ENCODE results near the gene JMY. TPM values are rescaled to one million over a fixed set of nuclear protein-coding genes. Genes with fewer than 3 reads are reported as not detected.

Gene JMY
- total RNA-seq, 1 donor, result 30.8 TPM

GRCh38 chr5:79318935-79319614, 83.1 kb downstream of the JMY start:
- TF ChIP-seq, protein P1, sequence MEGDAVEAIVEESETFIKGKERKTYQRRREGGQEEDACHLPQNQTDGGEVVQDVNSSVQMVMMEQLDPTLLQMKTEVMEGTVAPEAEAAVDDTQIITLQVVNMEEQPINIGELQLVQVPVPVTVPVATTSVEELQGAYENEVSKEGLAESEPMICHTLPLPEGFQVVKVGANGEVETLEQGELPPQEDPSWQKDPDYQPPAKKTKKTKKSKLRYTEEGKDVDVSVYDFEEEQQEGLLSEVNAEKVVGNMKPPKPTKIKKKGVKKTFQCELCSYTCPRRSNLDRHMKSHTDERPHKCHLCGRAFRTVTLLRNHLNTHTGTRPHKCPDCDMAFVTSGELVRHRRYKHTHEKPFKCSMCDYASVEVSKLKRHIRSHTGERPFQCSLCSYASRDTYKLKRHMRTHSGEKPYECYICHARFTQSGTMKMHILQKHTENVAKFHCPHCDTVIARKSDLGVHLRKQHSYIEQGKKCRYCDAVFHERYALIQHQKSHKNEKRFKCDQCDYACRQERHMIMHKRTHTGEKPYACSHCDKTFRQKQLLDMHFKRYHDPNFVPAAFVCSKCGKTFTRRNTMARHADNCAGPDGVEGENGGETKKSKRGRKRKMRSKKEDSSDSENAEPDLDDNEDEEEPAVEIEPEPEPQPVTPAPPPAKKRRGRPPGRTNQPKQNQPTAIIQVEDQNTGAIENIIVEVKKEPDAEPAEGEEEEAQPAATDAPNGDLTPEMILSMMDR (IDR thresholded peaks at IDR 0.05; ENCODE audit: extremely low read depth, low read depth, low read length), result no peak
- H3K4me1 ChIP-seq (ENCODE audit: insufficient read depth, low read length), result peaks cover 7% of the 10 kb centered on the region
- H3K4me2 ChIP-seq (ENCODE audit: insufficient read depth, low read length), result no peak overlapping the region
- no peaks in the 10 kb centered on the region for H3K27me3 ChIP-seq (ENCODE audit: insufficient read depth, low read length)
- H3K4me3 ChIP-seq (ENCODE audit: insufficient read depth, low read length), result no peak overlapping the region
- peaks cover 2% of the 10 kb centered on the region for H3K36me3 ChIP-seq (ENCODE audit: insufficient read depth, low read length)
- H3K9me3 ChIP-seq (ENCODE audit: low read depth, low read length), result no peaks in the 10 kb centered on the region
- H4K20me1 ChIP-seq (ENCODE audit: insufficient read depth, low read length), result no peaks in the 10 kb centered on the region
- H2AFZ ChIP-seq (ENCODE audit: low read length), result peak overlapping the region; percentile 13
- no peak overlapping the region for H3K27ac ChIP-seq (ENCODE audit: low read depth, low read length)
- peak; percentile 71 for DNase-seq (ENCODE audit: insufficient read length, low spot score, missing footprints)
- no peaks in the 10 kb centered on the region for H3K79me2 ChIP-seq (ENCODE audit: insufficient read depth, low read length)

DNA sequence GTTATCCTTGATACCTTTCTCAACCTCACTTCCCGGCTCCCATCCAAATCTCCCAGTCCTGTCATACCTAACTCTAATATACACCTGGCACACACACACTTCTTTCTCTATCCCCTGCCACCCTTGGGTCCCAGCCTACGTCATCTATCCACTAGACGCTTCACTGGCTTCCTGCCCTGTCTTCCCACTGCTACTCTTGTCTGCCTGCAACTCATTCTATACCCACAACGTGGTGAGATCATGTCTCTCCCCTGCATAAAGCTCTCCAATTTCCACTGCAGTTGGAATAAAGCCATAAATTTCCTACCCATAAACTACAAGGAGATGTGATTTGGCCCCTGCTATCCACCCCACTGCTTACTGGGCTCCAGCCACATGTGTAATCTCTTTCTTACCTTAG, 93.5 kb downstream of the JMY start:
- Histone ChIP-seq H3K4me3 (ENCODE audit: insufficient read depth, low read length) (no peak overlapping the region), H3K79me2 (ENCODE audit: insufficient read depth, low read length) (no peaks in the 10 kb centered on the region), H3K4me1 (ENCODE audit: insufficient read depth, low read length) (no peaks in the 10 kb centered on the region), H3K9me3 (ENCODE audit: low read depth, low read length) (no peaks in the 10 kb centered on the region), H3K36me3 (ENCODE audit: insufficient read depth, low read length) (no peaks in the 10 kb centered on the region), H3K27ac (ENCODE audit: low read depth, low read length) (no peak overlapping the region), H2AFZ (ENCODE audit: low read length) (no peak overlapping the region), H3K4me2 (ENCODE audit: insufficient read depth, low read length) (no peak overlapping the region), H3K27me3 (ENCODE audit: insufficient read depth, low read length) (peaks cover 3% of the 10 kb centered on the region), H4K20me1 (ENCODE audit: insufficient read depth, low read length) (no peaks in the 10 kb centered on the region)
- no peak for DNase-seq (ENCODE audit: insufficient read length, low spot score, missing footprints)
- TF ChIP-seq, protein P1 (IDR thresholded peaks at IDR 0.05; ENCODE audit: extremely low read depth, low read depth, low read length), result no peak

- DNase-seq (ENCODE audit: insufficient read length, low spot score, missing footprints), result no peak
- Histone ChIP-seq H3K4me3 (ENCODE audit: insufficient read depth, low read length) (no peak overlapping the region), H2AFZ (ENCODE audit: low read length) (no peak overlapping the region), H3K79me2 (ENCODE audit: insufficient read depth, low read length) (no peaks in the 10 kb centered on the region), H3K27ac (ENCODE audit: low read depth, low read length) (no peak overlapping the region), H3K27me3 (ENCODE audit: insufficient read depth, low read length) (peaks cover 3% of the 10 kb centered on the region), H3K36me3 (ENCODE audit: insufficient read depth, low read length) (no peaks in the 10 kb centered on the region), H4K20me1 (ENCODE audit: insufficient read depth, low read length) (no peaks in the 10 kb centered on the region), H3K4me2 (ENCODE audit: insufficient read depth, low read length) (no peak overlapping the region), H3K4me1 (ENCODE audit: insufficient read depth, low read length) (no peaks in the 10 kb centered on the region), H3K9me3 (ENCODE audit: low read depth, low read length) (no peaks in the 10 kb centered on the region)
- TF ChIP-seq, protein P1 (IDR thresholded peaks at IDR 0.05; ENCODE audit: extremely low read depth, low read depth, low read length), result no peak
Observed at GRCh38 chr5:79330071-79330470, 94.1 kb downstream of the JMY start.

- Histone ChIP-seq H2AFZ (ENCODE audit: low read length) (no peak overlapping the region), H3K79me2 (ENCODE audit: insufficient read depth, low read length) (no peaks in the 10 kb centered on the region), H3K36me3 (ENCODE audit: insufficient read depth, low read length) (no peaks in the 10 kb centered on the region), H3K4me2 (ENCODE audit: insufficient read depth, low read length) (no peak overlapping the region), H3K27ac (ENCODE audit: low read depth, low read length) (no peak overlapping the region), H3K4me3 (ENCODE audit: insufficient read depth, low read length) (no peak overlapping the region), H4K20me1 (ENCODE audit: insufficient read depth, low read length) (no peaks in the 10 kb centered on the region), H3K4me1 (ENCODE audit: insufficient read depth, low read length) (no peaks in the 10 kb centered on the region), H3K9me3 (ENCODE audit: low read depth, low read length) (no peaks in the 10 kb centered on the region), H3K27me3 (ENCODE audit: insufficient read depth, low read length) (peaks cover 3% of the 10 kb centered on the region)
- TF ChIP-seq, protein P1 (IDR thresholded peaks at IDR 0.05; ENCODE audit: extremely low read depth, low read depth, low read length), result no peak
- DNase-seq (ENCODE audit: insufficient read length, low spot score, missing footprints), result no peak
Observed at GRCh38 chr5:79333852-79334557, 98.1 kb downstream of the JMY start.
